BJ (cell line): Measurements from ENCODE around the gene ACOT9. TPM values are rescaled to one million over a fixed set of nuclear protein-coding genes. Genes with fewer than 3 reads are reported as not detected.
"Not testable (repeated sequence)": the region's sequence is repeated elsewhere in the genome, so short reads cannot be mapped to it uniquely, and the experiment has no call there.

ENCODE experiments used
- CTCF ChIA-PET: fragments of 350-600 bp; formaldehyde crosslinking; extraction: SDS; loops from one replicate; lab custom pipeline; 2021; ENCODE audit warnings: antibody characterized with exemption, inconsistent platforms; lab: Yijun Ruan, JAX
- POLR2A ChIA-PET: fragments of 300-600 bp; sonication (Branson Sonifier 250); formaldehyde crosslinking; extraction: SDS; loops from one replicate; lab custom pipeline; 2021; ENCODE audit warnings: antibody characterized with exemption; lab: Charles Lee
- DNase-seq: peaks from one replicate; pipeline ENCODE4 v3.0.0-alpha.2; 2011; ENCODE audit warnings: low read depth
- H3K27me3 ChIP-seq: 2 replicates; pipeline ENCODE4 v1.6.0; 2011; ENCODE audit warnings: low read length; ENCODE audit not compliant: control insufficient read depth, insufficient read depth
- H3K36me3 ChIP-seq: 2 replicates; pipeline ENCODE4 v1.5.1; 2011; ENCODE audit warnings: low read length; ENCODE audit not compliant: control insufficient read depth, insufficient read depth
- H3K4me3 ChIP-seq: 2 replicates; pipeline ENCODE4 v1.5.1; 2011; ENCODE audit warnings: low read depth, mild to moderate bottlenecking, control low read depth, low read length
- polyA plus RNA-seq: library from polyadenylated mRNA; depleted of rRNA; stranded (reverse); fragments of >200 nt; gene quantifications from 2 replicates; pipeline ENCODE4 v1.2.3, GENCODE V29; 2011
- TF ChIP-seq, protein P1 (sequence below): IDR thresholded peaks from 2 replicates; pipeline ENCODE4 v1.5.1; 2011; ENCODE audit warnings: low read depth, mild to moderate bottlenecking, control low read depth, inconsistent platforms, low read length, moderate library complexity; ENCODE audit not compliant: insufficient read depth

ACOT9 gene
- polyA plus RNA-seq, 1 experiment: 27.7 TPM

DNA sequence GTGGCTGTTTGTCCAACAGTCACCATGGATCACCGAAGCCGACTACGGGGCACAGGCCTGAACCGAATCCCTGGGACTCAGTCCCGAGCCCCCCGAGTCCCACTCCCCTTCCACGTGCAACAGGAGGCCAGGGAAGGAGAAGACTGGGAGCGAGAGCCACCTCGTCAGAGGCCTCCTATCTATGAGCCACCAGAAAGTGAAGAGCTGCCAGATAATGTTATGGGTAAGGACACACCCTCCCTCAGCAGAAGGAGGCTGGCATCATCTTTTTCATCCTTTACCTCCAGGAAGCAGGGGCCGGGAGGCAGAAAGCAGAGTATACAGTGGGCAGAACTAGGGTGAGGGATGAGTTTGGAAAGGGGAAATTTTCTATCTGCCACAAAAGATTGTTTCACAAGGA, 78.6 kb downstream of the ACOT9 start:
- CTCF ChIA-PET: no interaction called here
- POLR2A ChIA-PET: no interaction called here

GRCh38 chrX:23662853-23663252, 80.2 kb downstream of the ACOT9 start:
- CTCF ChIA-PET: no interaction called here
- DNase-seq: peak; percentile 15
- Histone ChIP-seq H3K4me3 (no peak overlapping the region), H3K27me3 (no peaks in the 10 kb centered on the region), H3K36me3 (no peaks in the 10 kb centered on the region)
- TF ChIP-seq, protein P1, sequence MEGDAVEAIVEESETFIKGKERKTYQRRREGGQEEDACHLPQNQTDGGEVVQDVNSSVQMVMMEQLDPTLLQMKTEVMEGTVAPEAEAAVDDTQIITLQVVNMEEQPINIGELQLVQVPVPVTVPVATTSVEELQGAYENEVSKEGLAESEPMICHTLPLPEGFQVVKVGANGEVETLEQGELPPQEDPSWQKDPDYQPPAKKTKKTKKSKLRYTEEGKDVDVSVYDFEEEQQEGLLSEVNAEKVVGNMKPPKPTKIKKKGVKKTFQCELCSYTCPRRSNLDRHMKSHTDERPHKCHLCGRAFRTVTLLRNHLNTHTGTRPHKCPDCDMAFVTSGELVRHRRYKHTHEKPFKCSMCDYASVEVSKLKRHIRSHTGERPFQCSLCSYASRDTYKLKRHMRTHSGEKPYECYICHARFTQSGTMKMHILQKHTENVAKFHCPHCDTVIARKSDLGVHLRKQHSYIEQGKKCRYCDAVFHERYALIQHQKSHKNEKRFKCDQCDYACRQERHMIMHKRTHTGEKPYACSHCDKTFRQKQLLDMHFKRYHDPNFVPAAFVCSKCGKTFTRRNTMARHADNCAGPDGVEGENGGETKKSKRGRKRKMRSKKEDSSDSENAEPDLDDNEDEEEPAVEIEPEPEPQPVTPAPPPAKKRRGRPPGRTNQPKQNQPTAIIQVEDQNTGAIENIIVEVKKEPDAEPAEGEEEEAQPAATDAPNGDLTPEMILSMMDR: no peak
- POLR2A ChIA-PET: no interaction called here

More for the DNA sequence above, 78.6 kb downstream of the ACOT9 start:
- H3K36me3 ChIP-seq: no peaks in the 10 kb centered on the region
- H3K4me3 ChIP-seq: no peak overlapping the region
- no peaks in the 10 kb centered on the region for H3K27me3 ChIP-seq
- TF ChIP-seq, protein P1: no peak
- no peak for DNase-seq

DNA sequence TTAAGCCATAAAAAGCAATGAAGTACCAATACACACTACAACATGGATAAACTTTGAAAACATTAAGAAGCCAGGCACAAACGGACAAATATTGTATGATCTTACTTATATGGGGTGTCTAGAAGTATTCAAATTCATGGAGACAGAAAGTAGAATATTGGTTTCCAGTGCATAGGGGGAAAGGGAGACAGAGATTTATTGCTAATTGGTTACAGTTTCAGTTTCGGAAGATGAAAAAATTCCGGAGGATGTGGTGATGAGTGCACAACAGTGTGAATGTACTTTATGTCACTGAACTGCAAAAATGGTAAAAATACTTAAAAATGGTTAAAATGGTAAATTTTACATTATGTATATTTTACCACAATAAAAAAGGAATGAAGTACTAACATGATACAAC, 80.9 kb downstream of the ACOT9 start:
- Histone ChIP-seq H3K4me3 (no peak overlapping the region), H3K27me3 (no peaks in the 10 kb centered on the region), H3K36me3 (no peaks in the 10 kb centered on the region)
- ChIA-PET CTCF (no interaction called here), POLR2A (no interaction called here)
- TF ChIP-seq, protein P1: no peak
- DNase-seq: no peak

- TF ChIP-seq, protein P1: no peak
- Histone ChIP-seq H3K27me3 (no peaks in the 10 kb centered on the region), H3K4me3 (no peak overlapping the region), H3K36me3 (no peaks in the 10 kb centered on the region)
- POLR2A ChIA-PET: no interaction called here
- CTCF ChIA-PET: no interaction called here
- DNase-seq: no peak
These were observed 81.4 kb downstream of the ACOT9 start for GRCh38 chrX:23661671-23662070.

GRCh38 chrX:23660766-23661132, 82.3 kb downstream of the ACOT9 start:
- POLR2A ChIA-PET: no interaction called here

GRCh38 chrX:23660083-23660765, 82.9 kb downstream of the ACOT9 start:
- H3K4me3 ChIP-seq, POLR2A ChIA-PET, H3K36me3 ChIP-seq, DNase-seq, CTCF ChIA-PET, H3K27me3 ChIP-seq: not testable (repeated sequence)

More at GRCh38 chrX:23660766-23661132, 82.3 kb downstream of the ACOT9 start:
- DNase-seq: no peak
- TF ChIP-seq, protein P1: no peak
- no peak overlapping the region for H3K4me3 ChIP-seq
- CTCF ChIA-PET: no interaction called here
- no peaks in the 10 kb centered on the region for H3K36me3 ChIP-seq
- H3K27me3 ChIP-seq: no peaks in the 10 kb centered on the region
